HG03108 (cell line): Measurements from ENCODE around the gene MGAT3.

Source experiments
- ATAC-seq: cut with Tn5 transposase; IDR thresholded peaks from one replicate; pipeline ENCODE4 v1.9.1; 2021; ENCODE audit warnings: moderate library complexity; ENCODE audit not compliant: unreplicated experiment

The MGAT3 gene

GRCh38 chr22:39427751-39428596, 28.8 kb upstream of the MGAT3 start:
- ATAC-seq = no peak

- no peak for ATAC-seq
Measured at GRCh38 chr22:39428597-39429071, 28.2 kb upstream of the MGAT3 start.

- no peak for ATAC-seq
Measured at GRCh38 chr22:39429186-39429585, 27.6 kb upstream of the MGAT3 start.

GRCh38 chr22:39429916-39430575, 26.8 kb upstream of the MGAT3 start:
- ATAC-seq = no peak

GRCh38 chr22:39430576-39431150, 26.1 kb upstream of the MGAT3 start:
- ATAC-seq = no peak

GRCh38 chr22:39431216-39431801, 25.5 kb upstream of the MGAT3 start:
- ATAC-seq = no peak

GRCh38 chr22:39431821-39432251, 25.0 kb upstream of the MGAT3 start:
- no peak for ATAC-seq

- ATAC-seq = no peak
Measured at GRCh38 chr22:39432361-39432811, 24.4 kb upstream of the MGAT3 start.

GRCh38 chr22:39433476-39434242, 23.2 kb upstream of the MGAT3 start:
- ATAC-seq = no peak

- no peak for ATAC-seq
Measured at GRCh38 chr22:39434243-39434653, 22.6 kb upstream of the MGAT3 start.

GRCh38 chr22:39434721-39435120, 22.1 kb upstream of the MGAT3 start:
- ATAC-seq = no peak

- no peak for ATAC-seq
Measured at GRCh38 chr22:39435616-39436015, 21.2 kb upstream of the MGAT3 start.

GRCh38 chr22:39437791-39438704, 18.8 kb upstream of the MGAT3 start:
- no peak for ATAC-seq

- ATAC-seq = no peak
Measured at GRCh38 chr22:39439170-39439569, 17.6 kb upstream of the MGAT3 start.

- no peak for ATAC-seq
Measured at GRCh38 chr22:39443398-39443797, 13.4 kb upstream of the MGAT3 start.

GRCh38 chr22:39444247-39444800, 12.5 kb upstream of the MGAT3 start:
- ATAC-seq = no peak

GRCh38 chr22:39444937-39445465, 11.8 kb upstream of the MGAT3 start:
- ATAC-seq = no peak

- no peak for ATAC-seq
Measured at GRCh38 chr22:39445678-39446077, 11.1 kb upstream of the MGAT3 start.

- ATAC-seq = peak; percentile 29
Measured at GRCh38 chr22:39446239-39446721, 10.5 kb upstream of the MGAT3 start.
